Measurements from ENCODE around the gene WDR77.
A peak's percentile ranks its signal among the peaks of the same experiment; 100 is the strongest.

- TF ChIP-seq MYC (IDR thresholded peaks at IDR 0.05; ENCODE audit: low read depth, low read length) (peak; percentile 60; the same call in 1 of the 2 replicates), POLR2A (IDR thresholded peaks at IDR 0.05; ENCODE audit: extremely low read depth, insufficient read length) (no peak)
- TF ChIP-seq, protein P1, sequence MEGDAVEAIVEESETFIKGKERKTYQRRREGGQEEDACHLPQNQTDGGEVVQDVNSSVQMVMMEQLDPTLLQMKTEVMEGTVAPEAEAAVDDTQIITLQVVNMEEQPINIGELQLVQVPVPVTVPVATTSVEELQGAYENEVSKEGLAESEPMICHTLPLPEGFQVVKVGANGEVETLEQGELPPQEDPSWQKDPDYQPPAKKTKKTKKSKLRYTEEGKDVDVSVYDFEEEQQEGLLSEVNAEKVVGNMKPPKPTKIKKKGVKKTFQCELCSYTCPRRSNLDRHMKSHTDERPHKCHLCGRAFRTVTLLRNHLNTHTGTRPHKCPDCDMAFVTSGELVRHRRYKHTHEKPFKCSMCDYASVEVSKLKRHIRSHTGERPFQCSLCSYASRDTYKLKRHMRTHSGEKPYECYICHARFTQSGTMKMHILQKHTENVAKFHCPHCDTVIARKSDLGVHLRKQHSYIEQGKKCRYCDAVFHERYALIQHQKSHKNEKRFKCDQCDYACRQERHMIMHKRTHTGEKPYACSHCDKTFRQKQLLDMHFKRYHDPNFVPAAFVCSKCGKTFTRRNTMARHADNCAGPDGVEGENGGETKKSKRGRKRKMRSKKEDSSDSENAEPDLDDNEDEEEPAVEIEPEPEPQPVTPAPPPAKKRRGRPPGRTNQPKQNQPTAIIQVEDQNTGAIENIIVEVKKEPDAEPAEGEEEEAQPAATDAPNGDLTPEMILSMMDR (IDR thresholded peaks at IDR 0.05; ENCODE audit: low read depth, low read length), result peak; percentile 69
- TF ChIP-seq, protein P2, sequence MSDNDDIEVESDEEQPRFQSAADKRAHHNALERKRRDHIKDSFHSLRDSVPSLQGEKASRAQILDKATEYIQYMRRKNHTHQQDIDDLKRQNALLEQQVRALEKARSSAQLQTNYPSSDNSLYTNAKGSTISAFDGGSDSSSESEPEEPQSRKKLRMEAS (IDR thresholded peaks at IDR 0.05; ENCODE audit: low read depth, low read length), result peak; percentile 57
Measured at GRCh38 chr1:111481387-111482221, 32.5 kb upstream of the WDR77 start.
